Limb (tissue), 2 donors: ENCODE results near the gene ZNF587B.
A peak's percentile ranks its signal among the peaks of the same experiment; 100 is the strongest.
"Not testable (repeated sequence)": the region's sequence is repeated elsewhere in the genome, so short reads cannot be mapped to it uniquely, and the experiment has no call there.

Experiments used
- DNase-seq, 2 donors: peaks; one replicate each; pipeline ENCODE4 v3.0.0-alpha.2; 2016; ENCODE audit errors: extremely low spot score in 2 of 2

The ZNF587B gene

DNA sequence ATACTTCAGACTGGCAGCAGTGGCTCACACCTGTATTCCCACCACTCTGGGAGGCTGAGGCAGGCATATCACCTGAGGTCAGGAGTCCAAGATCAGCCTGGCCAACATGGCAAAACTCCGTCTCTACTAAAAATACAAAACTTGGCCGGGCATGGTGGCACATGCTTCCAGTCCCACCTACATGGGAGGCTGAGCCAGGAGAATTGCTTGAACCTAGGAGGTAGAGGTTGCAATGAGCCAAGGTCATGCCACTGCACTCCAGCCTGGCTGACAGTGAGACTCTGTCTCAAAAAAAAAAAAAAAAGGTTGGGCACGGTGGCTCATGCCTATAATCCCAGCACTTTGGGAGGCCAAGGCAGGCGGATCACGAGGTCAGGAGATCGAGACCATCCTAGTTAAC is 39.6 kb downstream of the ZNF587B start:
- DNase-seq, result not testable (repeated sequence)

DNA sequence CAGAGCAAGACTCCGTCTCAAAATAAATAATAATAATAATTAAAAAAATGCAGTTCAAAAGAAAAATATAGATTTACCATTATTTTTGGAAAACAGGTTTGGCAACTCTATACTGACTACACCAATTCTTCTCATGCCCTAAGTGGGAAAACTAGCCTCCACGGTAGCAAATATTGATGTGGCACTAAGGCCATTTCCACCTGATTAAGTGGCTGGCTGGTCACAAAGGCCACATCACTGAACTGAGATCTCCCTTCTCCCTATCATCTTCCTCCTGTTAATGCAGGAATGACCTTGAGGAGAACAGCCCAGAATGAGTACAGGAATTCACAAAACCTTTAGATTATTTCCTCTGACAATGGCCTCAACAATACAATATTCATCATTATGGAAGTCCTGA is 40.1 kb downstream of the ZNF587B start:
- no peak for DNase-seq

GRCh38 chr19:57872450-57872849 is 42.4 kb downstream of the ZNF587B start:
- no peak for DNase-seq

- not testable (repeated sequence) for DNase-seq
Measured at GRCh38 chr19:57873883-57874799, 44.0 kb downstream of the ZNF587B start.

DNA sequence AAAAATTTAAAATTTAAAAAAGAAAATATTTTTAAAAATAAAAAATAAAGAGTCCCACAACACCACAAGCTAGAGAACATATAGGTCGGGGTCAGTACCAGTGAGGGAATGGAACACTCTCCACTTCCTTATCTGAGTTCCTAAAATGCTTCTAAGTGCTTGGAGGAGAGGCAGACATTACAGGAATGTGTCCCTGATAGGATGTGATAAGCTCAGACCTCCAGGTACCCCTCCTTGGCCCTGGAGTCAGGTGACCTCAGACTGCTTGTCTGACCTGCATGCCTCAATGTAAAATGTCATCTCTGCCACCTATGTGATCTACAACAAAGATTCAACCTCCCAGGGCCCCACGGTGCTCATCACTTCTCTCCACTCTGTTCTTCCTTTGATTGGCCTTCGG is 55.9 kb downstream of the ZNF587B start:
- no peak for DNase-seq

- DNase-seq, result peak in 1 of 2 donors; percentile 24
Measured at GRCh38 chr19:57887195-57887941, 57.3 kb downstream of the ZNF587B start.

DNA sequence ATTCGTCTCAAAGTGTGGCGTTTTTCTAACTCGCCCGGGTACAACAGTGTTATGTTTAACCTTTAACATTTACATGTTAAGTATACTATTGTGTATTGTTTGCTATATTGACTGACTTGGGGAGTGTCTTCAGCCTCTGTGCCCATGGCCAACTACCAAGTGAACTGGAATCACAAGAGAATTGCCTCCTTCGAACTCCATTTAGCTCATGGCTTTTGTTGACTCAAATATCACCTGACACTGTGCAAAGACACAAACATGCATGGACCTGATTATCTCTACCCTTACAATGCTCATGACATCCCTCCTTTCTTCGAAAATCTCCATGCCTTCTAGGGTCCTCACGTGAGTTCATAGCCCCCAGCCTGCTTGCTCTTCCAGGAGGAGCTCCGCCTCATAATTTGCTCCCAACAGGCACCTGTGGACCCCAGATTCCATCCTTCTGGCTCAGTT is 58.0 kb downstream of the ZNF587B start:
- no peak for DNase-seq

DNA sequence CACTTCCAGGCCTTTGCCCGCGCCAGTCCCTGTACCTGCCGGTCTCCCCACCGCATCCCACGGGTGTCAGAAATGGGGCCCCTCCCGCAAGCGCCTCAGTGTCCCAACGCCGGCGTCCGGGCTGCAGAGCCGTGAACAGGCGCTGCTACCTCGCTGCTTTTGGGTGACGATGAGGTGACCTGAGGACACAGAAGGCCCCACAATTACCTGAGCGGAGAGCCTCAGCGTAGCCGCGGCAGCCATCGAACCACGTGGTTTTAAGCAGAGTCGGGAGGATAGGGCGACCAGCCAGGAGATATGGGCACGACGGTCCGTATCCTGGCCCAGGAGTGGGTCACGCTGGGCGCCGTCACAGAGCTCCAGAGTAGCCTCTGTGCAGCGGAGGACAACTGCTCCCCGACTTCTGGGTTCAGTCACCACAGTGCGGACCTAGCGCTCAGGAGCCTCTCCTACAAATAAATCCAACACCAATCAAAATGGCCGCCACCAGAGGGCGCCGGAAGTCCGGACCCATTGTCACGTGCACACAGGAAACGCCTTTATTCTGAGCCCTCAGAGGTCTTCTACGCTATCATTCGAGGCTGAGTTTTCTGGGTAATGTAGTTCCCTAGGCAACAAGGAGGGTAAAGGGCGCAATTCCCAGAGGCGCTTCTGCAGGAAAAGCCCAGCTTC is 58.6 kb downstream of the ZNF587B start, which contains the start of gene ZNF814:
Gene ZNF814 (minus strand): TSS at position 478 of the 672 bp plus-strand sequence. CDS start 235 bp downstream, at position 243.
- peak; percentile 91 to 93 for DNase-seq

DNA sequence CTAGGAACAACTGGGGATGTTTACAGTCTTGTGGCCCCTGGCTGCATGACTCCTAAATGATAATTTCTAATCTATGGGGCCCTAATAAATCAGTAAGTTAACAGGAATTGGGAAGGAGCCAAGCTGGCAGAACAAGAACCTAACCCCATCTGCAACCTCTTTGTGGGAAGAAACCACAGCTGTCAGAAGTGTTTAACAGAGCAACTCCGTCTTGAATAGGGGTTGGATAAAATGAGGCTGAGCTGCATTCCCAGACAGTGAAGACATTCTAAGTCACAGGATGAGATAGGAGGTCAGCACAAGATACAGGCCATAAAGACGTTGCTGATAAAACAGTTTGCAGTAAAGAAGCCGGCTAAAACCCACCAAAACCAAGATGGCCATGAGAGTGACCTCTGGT is 60.6 kb downstream of the ZNF587B start:
- DNase-seq, result not testable (repeated sequence)
